SK-N-SH (cell line): Measurements from ENCODE around the gene OR5B2. TPM values are rescaled to one million over a fixed set of nuclear protein-coding genes. Genes with fewer than 3 reads are reported as not detected.

Experiments used
- CTCF ChIA-PET: fragments of 300-600, 350-600 bp; formaldehyde crosslinking; extraction: SDS; loops from one replicate; lab custom pipeline; 2021; lab: Yijun Ruan, JAX
- POLR2A ChIA-PET: fragments of 350-600 bp; sonication (Branson Sonifier 250); formaldehyde crosslinking; extraction: SDS; loops from one replicate; lab custom pipeline; 2020; ENCODE audit warnings: antibody characterized with exemption, inconsistent platforms; lab: Yijun Ruan, JAX
- DNase-seq: peaks from one replicate; pipeline ENCODE4 v3.0.0; 2012
- H2AFZ ChIP-seq: fragments of 200-600 bp; sonication (generic); 2 replicates; pipeline ENCODE4 v1.8.1; 2016; ENCODE audit warnings: antibody characterized with exemption, mild to moderate bottlenecking, low read depth
- H3F3A ChIP-seq: fragments of 200-600 bp; sonication (generic); replicated peaks from 2 replicates; pipeline ENCODE3; 2016; ENCODE audit warnings: antibody characterized with exemption, mild to moderate bottlenecking; ENCODE audit not compliant: insufficient read depth
- H3K27ac ChIP-seq, 2 experiments: fragments of 200-500 bp in 1 of 2; fragments of 200-600 bp in 1 of 2; sonication (Bioruptor generic) in 1 of 2; sonication (generic), shearing (Covaris generic) in 1 of 2; 2 replicates each; pipeline versions ENCODE4 v1.5.1 to v1.6.1; 2014 to 2016; ENCODE audit warnings: low read depth in 2 of 2, inconsistent platforms in 1 of 2, low read length in 1 of 2, mild to moderate bottlenecking in 1 of 2, mixed read lengths in 1 of 2
- H3K27me3 ChIP-seq: fragments of 200-600 bp; sonication (generic), shearing (Covaris generic); 2 replicates; pipeline ENCODE4 v1.6.1; 2016; ENCODE audit warnings: mixed run types; ENCODE audit not compliant: insufficient read depth
- H3K36me3 ChIP-seq, 2 experiments: fragments of 200-500 bp in 1 of 2; fragments of 200-600 bp in 1 of 2; sonication (Bioruptor generic) in 1 of 2; sonication (generic) in 1 of 2; replicated peaks in 1 of 2; 2 replicates each; pipeline versions ENCODE3 to v1.5.1; 2014 to 2016; ENCODE audit warnings: low read length in 1 of 2, mild to moderate bottlenecking in 1 of 2; ENCODE audit not compliant: insufficient read depth in 2 of 2, control insufficient read depth in 1 of 2
- H3K4me1 ChIP-seq, 2 experiments: fragments of 200-500 bp in 1 of 2; fragments of 200-600 bp in 1 of 2; sonication (Bioruptor generic) in 1 of 2; sonication (generic), shearing (Covaris generic) in 1 of 2; 2 replicates each; pipeline versions ENCODE4 v1.5.1 to v1.6.1; 2014 to 2016; ENCODE audit warnings: low read depth in 1 of 2, low read length in 1 of 2, mixed run types in 1 of 2; ENCODE audit not compliant: insufficient read depth in 2 of 2, control insufficient read depth in 1 of 2
- H3K4me2 ChIP-seq: fragments of 200-600 bp; sonication (generic), shearing (Covaris generic); 2 replicates; pipeline ENCODE4 v1.6.1; 2017; ENCODE audit warnings: mixed run types
- H3K4me3 ChIP-seq, 2 experiments: fragments of 200-500 bp in 1 of 2; fragments of 200-600 bp in 1 of 2; sonication (Bioruptor generic) in 1 of 2; sonication (generic), shearing (Covaris generic) in 1 of 2; 2 replicates each; pipeline versions ENCODE4 v1.5.1 to v1.8.1; 2014 to 2016; ENCODE audit warnings: low read depth in 2 of 2, inconsistent platforms in 1 of 2, low read length in 1 of 2, mild to moderate bottlenecking in 1 of 2, mixed read lengths in 1 of 2, moderate library complexity in 1 of 2
- H3K79me2 ChIP-seq: fragments of 200-600 bp; sonication (generic); 2 replicates; pipeline ENCODE4 v1.8.1; 2017; ENCODE audit warnings: mild to moderate bottlenecking; ENCODE audit not compliant: insufficient read depth
- H3K9ac ChIP-seq: fragments of 200-600 bp; sonication (generic); 2 replicates; pipeline ENCODE4 v1.6.1; 2017; ENCODE audit warnings: mixed run types
- H3K9me2 ChIP-seq: fragments of 200-600 bp; sonication (generic); 2 replicates; pipeline ENCODE4 v1.6.1; 2017; ENCODE audit warnings: mixed run types
- H3K9me3 ChIP-seq: fragments of 200-600 bp; sonication (generic); 2 replicates; pipeline ENCODE4 v1.6.1; 2017; ENCODE audit warnings: mixed run types, mild to moderate bottlenecking, moderate library complexity
- H4K20me1 ChIP-seq: fragments of 200-600 bp; sonication (generic); 2 replicates; pipeline ENCODE4 v1.6.1; 2017; ENCODE audit warnings: mild to moderate bottlenecking, mixed run types; ENCODE audit not compliant: insufficient read depth
- CHD2 ChIP-seq: fragments of 150-350 bp; IDR thresholded peaks from 2 replicates; pipeline ENCODE4 v1.6.1; 2018; ENCODE audit warnings: low read length; ENCODE audit not compliant: partially characterized antibody
- CTCF ChIP-seq: fragments of 200-600 bp; sonication (generic); IDR thresholded peaks from 2 replicates; pipeline ENCODE4 v1.6.1; 2017; ENCODE audit warnings: antibody characterized with exemption, mild to moderate bottlenecking, moderate library complexity
- EZH2phosphoT487 ChIP-seq: fragments of 200-600 bp; sonication (generic); IDR thresholded peaks from 2 replicates; pipeline ENCODE4 v1.6.1; 2017; ENCODE audit warnings: low read depth, mixed run types, mild to moderate bottlenecking, antibody characterized with exemption, moderate library complexity, borderline replicate concordance
- FOSL2 ChIP-seq: IDR thresholded peaks from 2 replicates; pipeline ENCODE4 v1.4.0; 2012; ENCODE audit warnings: low read depth, mild to moderate bottlenecking, moderate library complexity, borderline replicate concordance
- FOXJ3 ChIP-seq: sonication (generic); formaldehyde crosslinking; IDR thresholded peaks from 2 replicates; pipeline ENCODE4 v1.5.1; 2020; ENCODE audit warnings: mild to moderate bottlenecking, missing genetic modification reagents
- FOXM1 ChIP-seq: IDR thresholded peaks from 2 replicates; pipeline ENCODE4 v1.4.0; 2012; ENCODE audit warnings: low read depth, mild to moderate bottlenecking
- GABPA ChIP-seq: IDR thresholded peaks from 2 replicates; pipeline ENCODE4 v1.4.0; 2012; ENCODE audit warnings: low read depth, mild to moderate bottlenecking
- GATA2 ChIP-seq: sonication (generic); formaldehyde crosslinking; IDR thresholded peaks from 2 replicates; pipeline ENCODE4 v1.5.0; 2020; ENCODE audit warnings: mild to moderate bottlenecking, missing genetic modification reagents
- JUND ChIP-seq: IDR thresholded peaks from 2 replicates; pipeline ENCODE4 v1.4.0; 2012
- MAX ChIP-seq: IDR thresholded peaks from 2 replicates; pipeline ENCODE4 v1.4.0; 2012; ENCODE audit warnings: low read depth
- MEF2A ChIP-seq: IDR thresholded peaks from 2 replicates; pipeline ENCODE4 v1.4.0; 2012; ENCODE audit warnings: low read depth, borderline replicate concordance
- MXI1 ChIP-seq: IDR thresholded peaks from 2 replicates; pipeline ENCODE4 v1.6.1; 2012; ENCODE audit warnings: mild to moderate bottlenecking, low read depth, low read length, improper control_type of control experiment
- POLR2AphosphoS5 ChIP-seq: IDR thresholded peaks from 2 replicates; pipeline ENCODE4 v1.6.1; 2012; ENCODE audit warnings: low read depth, low read length
- REST ChIP-seq: IDR thresholded peaks from 2 replicates; pipeline ENCODE4 v1.6.1; 2012; ENCODE audit warnings: mild to moderate bottlenecking, low read depth, low read length, moderate library complexity
- RFX5 ChIP-seq: IDR thresholded peaks from 2 replicates; pipeline ENCODE4 v1.6.1; 2012; ENCODE audit warnings: mild to moderate bottlenecking, improper control_type of control experiment, low read length
- SMC3 ChIP-seq: IDR thresholded peaks from 2 replicates; pipeline ENCODE4 v1.6.1; 2012; ENCODE audit warnings: low read depth, low read length, improper control_type of control experiment
- TAF1 ChIP-seq: IDR thresholded peaks from 2 replicates; pipeline ENCODE4 v1.6.1; 2012; ENCODE audit warnings: low read depth, mild to moderate bottlenecking, low read length, moderate library complexity, borderline replicate concordance
- TCF12 ChIP-seq: IDR thresholded peaks from 2 replicates; pipeline ENCODE4 v1.4.0; 2012
- USF2 ChIP-seq: fragments of 150-350 bp; IDR thresholded peaks from 2 replicates; pipeline ENCODE4 v1.6.1; 2017; ENCODE audit warnings: antibody characterized with exemption, low read length, low read depth, borderline replicate concordance
- YY1 ChIP-seq: IDR thresholded peaks from 2 replicates; pipeline ENCODE4 v1.4.0; 2012; ENCODE audit warnings: low read depth, mild to moderate bottlenecking
- WGBS: methylation state at CpG from one replicate; pipeline ENCODE4 v1.1.6; 2017; ENCODE audit warnings: low lambda C conversion rate; 5-methylcytosine and 5-hydroxymethylcytosine counted together
- polyA plus RNA-seq, 3 experiments: library from polyadenylated mRNA; depleted of rRNA; stranded (reverse); fragments of >200 nt; gene quantifications; 2 replicates each; pipeline ENCODE4 v1.2.3, GENCODE V29; 2012

Gene OR5B2
- polyA plus RNA-seq, 1 of the 3 experiments (the other 2 are of a cell fraction): not detected

GRCh38 chr11:58434217-58434616, 6.3 kb upstream of the OR5B2 start:
- no peaks in the 10 kb centered on the region for H4K20me1 ChIP-seq
- TF ChIP-seq YY1: no peak
- no peaks in the 10 kb centered on the region for H3K27me3 ChIP-seq
- H3K36me3 ChIP-seq: no peaks in the 10 kb centered on the region
- H3K4me1 ChIP-seq: no peaks in the 10 kb centered on the region
- H3K9me3 ChIP-seq: peaks cover 5% of the 10 kb centered on the region; the same call in 1 of the 2 replicates
- H3K27ac ChIP-seq: no peak overlapping the region
- no peaks in the 10 kb centered on the region for H3K79me2 ChIP-seq
- no peaks in the 10 kb centered on the region for H3F3A ChIP-seq
- no peak overlapping the region for H2AFZ ChIP-seq
- H3K9ac ChIP-seq: no peak overlapping the region
- no peaks in the 10 kb centered on the region for H3K9me2 ChIP-seq
- H3K4me2 ChIP-seq: no peak overlapping the region
- no peak for DNase-seq
- ChIA-PET CTCF (no interaction called here), POLR2A (no interaction called here)
- WGBS: 7% methylated on average over 3 of the region's 3 CpGs
- no peak overlapping the region for H3K4me3 ChIP-seq

GRCh38 chr11:58433638-58434203, 5.8 kb upstream of the OR5B2 start:
- H3K36me3 ChIP-seq: no peaks in the 10 kb centered on the region
- no peaks in the 10 kb centered on the region for H3K4me1 ChIP-seq
- 4% methylated on average over 3 of the region's 3 CpGs for WGBS
- ChIA-PET POLR2A (no interaction called here), CTCF (no interaction called here)
- H3K4me2 ChIP-seq: no peak overlapping the region
- no peak overlapping the region for H2AFZ ChIP-seq
- no peaks in the 10 kb centered on the region for H3K27me3 ChIP-seq
- H3K9me3 ChIP-seq: peaks cover 5% of the 10 kb centered on the region; the same call in 1 of the 2 replicates
- H4K20me1 ChIP-seq: no peaks in the 10 kb centered on the region
- H3K27ac ChIP-seq: no peak overlapping the region
- DNase-seq: no peak
- H3K9ac ChIP-seq: no peak overlapping the region
- TF ChIP-seq CTCF: no peak
- no peak for TF ChIP-seq RFX5
- no peak for TF ChIP-seq EZH2phosphoT487
- no peak for TF ChIP-seq USF2
- TF ChIP-seq JUND: no peak
- TF ChIP-seq FOXM1: no peak
- TF ChIP-seq TCF12: no peak
- no peak for TF ChIP-seq MXI1
- no peak for TF ChIP-seq CHD2
- TF ChIP-seq GABPA: no peak
- TF ChIP-seq POLR2AphosphoS5: no peak
- no peak for TF ChIP-seq FOSL2
- TF ChIP-seq MEF2A: no peak
- no peak for TF ChIP-seq GATA2
- no peak for TF ChIP-seq FOXJ3 (CRISPR knock-in tag)
- no peak for TF ChIP-seq REST
- TF ChIP-seq TAF1: no peak
- TF ChIP-seq MAX: no peak
- TF ChIP-seq SMC3: no peak
- H3K79me2 ChIP-seq: no peaks in the 10 kb centered on the region
- no peaks in the 10 kb centered on the region for H3K9me2 ChIP-seq
- H3K4me3 ChIP-seq: no peak overlapping the region
- no peaks in the 10 kb centered on the region for H3F3A ChIP-seq
